Eye (tissue), 1 donor: ENCODE data around the gene INO80.
"Not testable (repeated sequence)": the region's sequence is repeated elsewhere in the genome, so short reads cannot be mapped to it uniquely, and the experiment has no call there.

Experiments used
- DNase-seq: peaks from one replicate; pipeline ENCODE4 v3.0.0-alpha.2; 2015

INO80 gene

GRCh38 chr15:41115161-41115651, 874 bp downstream of the INO80 start:
- peak; percentile 67 for DNase-seq

- DNase-seq, result no peak
These were observed 9.1 kb downstream of the INO80 start for GRCh38 chr15:41106947-41107346.

GRCh38 chr15:41105348-41106334, 10.4 kb downstream of the INO80 start:
- DNase-seq, result no peak

GRCh38 chr15:41104234-41104633, 11.8 kb downstream of the INO80 start:
- DNase-seq, result peak; percentile 3

- no peak for DNase-seq
These were observed 13.2 kb downstream of the INO80 start for GRCh38 chr15:41102854-41103253.

- DNase-seq, result no peak
These were observed 19.9 kb downstream of the INO80 start for GRCh38 chr15:41096178-41096577.

GRCh38 chr15:41085029-41085428, 31.1 kb downstream of the INO80 start:
- no peak for DNase-seq

- no peak for DNase-seq
These were observed 35.9 kb downstream of the INO80 start for GRCh38 chr15:41080144-41080543.

- no peak for DNase-seq
These were observed 36.4 kb downstream of the INO80 start for GRCh38 chr15:41079717-41080116.

GRCh38 chr15:41078879-41079278, 37.2 kb downstream of the INO80 start:
- DNase-seq, result not testable (repeated sequence)

GRCh38 chr15:41078125-41078524, 38.0 kb downstream of the INO80 start:
- no peak for DNase-seq

- no peak for DNase-seq
These were observed 43.1 kb downstream of the INO80 start for GRCh38 chr15:41073028-41073427.

GRCh38 chr15:41072013-41072412, 44.1 kb downstream of the INO80 start:
- no peak for DNase-seq

GRCh38 chr15:41066516-41066915, 49.6 kb downstream of the INO80 start:
- DNase-seq, result no peak

- peak; percentile 42 for DNase-seq
These were observed 54.4 kb downstream of the INO80 start for GRCh38 chr15:41061667-41062066.

GRCh38 chr15:41060505-41060904, 55.6 kb downstream of the INO80 start:
- DNase-seq, result no peak

- no peak for DNase-seq
These were observed 59.3 kb downstream of the INO80 start for GRCh38 chr15:41056810-41057209.

GRCh38 chr15:41055706-41056105, 60.4 kb downstream of the INO80 start:
- DNase-seq, result no peak

- DNase-seq, result no peak
These were observed 64.9 kb downstream of the INO80 start for GRCh38 chr15:41051139-41051538.

GRCh38 chr15:41048852-41049251, 67.2 kb downstream of the INO80 start:
- no peak for DNase-seq

GRCh38 chr15:41048397-41048796, 67.7 kb downstream of the INO80 start:
- no peak for DNase-seq

- DNase-seq, result no peak
These were observed 68.6 kb downstream of the INO80 start for GRCh38 chr15:41047474-41047873.

- DNase-seq, result no peak
These were observed 72.7 kb downstream of the INO80 start for GRCh38 chr15:41043276-41043951.

- no peak for DNase-seq
These were observed 73.2 kb downstream of the INO80 start for GRCh38 chr15:41042851-41043250.
